SHP77 (cell line): Measurements from ENCODE around the gene CHN2.
A peak's percentile ranks its signal among the peaks of the same experiment; 100 is the strongest.

Experiments
- DNase-seq, 2 experiments: peaks; one replicate each; lab custom pipeline; 2025; lab: John Stamatoyannopoulos, UW

The CHN2 gene

DNA sequence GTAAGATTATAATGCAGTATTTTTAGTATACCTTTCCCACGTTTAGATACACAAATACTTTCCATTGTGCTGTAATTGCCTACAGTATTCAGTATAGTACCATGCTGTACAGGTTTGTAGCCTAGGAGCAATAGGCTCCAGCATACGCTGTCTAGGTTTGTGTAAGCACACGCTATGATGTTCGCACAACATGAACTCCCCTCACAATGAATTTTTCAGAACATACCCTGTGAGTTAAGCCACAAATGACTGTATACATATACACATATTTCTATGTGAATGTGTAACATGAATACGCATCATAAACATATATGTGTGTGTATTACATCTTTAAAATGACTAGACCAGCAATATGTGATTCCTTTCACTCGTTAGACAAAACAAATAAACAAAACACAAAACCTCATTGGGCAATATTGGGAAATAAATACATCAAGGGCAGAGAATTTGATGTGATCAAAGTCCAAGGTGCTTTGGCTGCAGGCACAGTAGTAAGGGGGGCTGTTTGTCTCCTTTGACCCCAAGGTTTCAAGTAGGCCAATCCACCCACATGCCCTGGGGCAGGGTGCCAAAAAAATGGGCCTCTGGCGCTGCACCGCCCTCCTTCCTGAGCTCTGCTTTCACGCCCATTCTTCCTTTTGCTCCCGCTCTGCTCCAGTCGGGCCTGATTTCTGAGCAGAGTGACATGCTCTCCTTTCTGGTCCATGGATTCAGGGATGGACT lies 33.9 kb downstream of the CHN2 start:
- DNase-seq: peak; percentile 37 to 49

DNA sequence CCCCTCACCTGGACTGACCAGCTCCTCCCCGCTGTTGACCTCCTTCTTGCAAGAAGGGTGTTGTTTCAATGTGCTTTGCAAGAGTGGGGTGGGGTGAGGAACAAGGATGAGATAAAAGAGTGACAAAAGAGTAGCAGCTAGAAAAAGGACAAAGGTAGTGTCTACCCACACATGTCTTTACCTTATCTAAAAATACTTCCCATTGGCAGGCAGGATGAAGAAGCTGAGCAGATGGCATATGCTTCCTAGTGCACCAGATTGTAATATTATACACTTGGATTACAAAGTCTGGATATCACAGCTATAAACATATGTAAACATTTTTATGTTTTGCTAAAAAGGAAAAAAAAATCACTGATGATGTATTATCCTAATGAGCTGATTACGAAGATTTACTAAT lies 34.5 kb downstream of the CHN2 start:
- no peak for DNase-seq

DNA sequence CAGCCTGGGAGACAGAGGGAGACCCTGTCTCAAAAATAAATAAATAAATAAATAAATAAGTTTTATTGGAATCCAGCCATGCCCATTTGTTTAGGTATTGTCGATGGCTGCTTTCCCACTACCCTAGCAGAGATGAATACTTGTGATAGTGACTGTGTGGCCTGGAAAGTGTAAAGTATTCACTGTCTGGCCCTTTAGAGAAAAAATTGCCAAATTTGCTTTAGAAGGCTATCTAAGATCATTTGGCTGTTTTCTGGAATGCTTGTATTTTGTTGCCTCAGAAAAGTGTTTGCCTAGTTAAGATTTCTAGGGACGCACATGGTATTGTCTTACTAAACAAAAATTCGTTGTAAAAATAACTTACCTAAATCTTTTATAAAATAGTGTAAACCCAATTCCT lies 35.4 kb downstream of the CHN2 start:
- no peak for DNase-seq

DNA sequence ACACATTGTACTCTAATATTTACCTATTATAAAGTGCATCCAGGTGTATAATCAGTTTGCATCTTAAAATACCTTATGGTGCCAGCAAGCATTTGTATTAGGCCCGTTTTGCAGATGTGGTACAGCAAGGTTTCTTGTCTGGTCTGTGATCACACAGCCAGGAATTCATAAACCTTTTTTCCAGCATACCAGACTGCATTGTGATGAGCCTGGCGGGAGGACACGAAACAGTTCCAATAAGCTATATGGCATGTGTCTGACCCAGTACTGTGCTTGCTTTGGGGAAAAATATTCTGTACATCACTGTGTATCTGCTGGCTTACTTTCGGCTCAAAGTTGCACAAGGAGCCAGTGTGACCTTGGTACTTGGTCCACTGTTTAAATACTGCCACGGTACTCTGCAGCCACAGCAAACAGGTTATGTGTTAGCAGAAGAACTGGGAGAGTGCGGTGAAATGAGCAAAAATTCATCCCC lies 36.3 kb downstream of the CHN2 start:
- DNase-seq: no peak

DNA sequence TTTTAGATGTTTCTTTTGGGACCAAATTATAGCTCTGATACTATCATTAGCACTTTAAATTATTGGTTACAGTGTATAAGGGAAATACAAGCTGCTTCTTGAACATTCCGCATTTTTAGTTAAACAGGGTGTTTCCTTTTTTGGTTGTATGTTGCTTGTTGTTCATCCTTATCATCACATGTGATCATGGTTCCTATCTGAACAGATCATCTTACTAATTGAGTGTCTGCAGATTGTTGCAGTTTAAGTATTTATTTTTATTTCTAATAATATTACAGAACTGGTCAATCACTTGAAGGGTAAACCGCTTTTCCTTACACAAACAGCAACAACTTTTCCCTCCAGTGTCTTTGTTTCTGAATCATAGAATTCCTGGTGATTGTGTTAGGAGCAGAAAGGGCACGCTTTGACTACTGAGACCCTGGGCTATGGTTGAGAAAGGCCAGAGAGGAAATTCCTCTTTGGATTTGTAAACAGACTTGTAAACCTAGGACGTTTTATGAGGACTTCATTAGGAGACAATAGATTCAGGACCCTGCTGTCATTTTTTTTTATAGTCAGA lies 37.2 kb downstream of the CHN2 start:
- no peak for DNase-seq

DNA sequence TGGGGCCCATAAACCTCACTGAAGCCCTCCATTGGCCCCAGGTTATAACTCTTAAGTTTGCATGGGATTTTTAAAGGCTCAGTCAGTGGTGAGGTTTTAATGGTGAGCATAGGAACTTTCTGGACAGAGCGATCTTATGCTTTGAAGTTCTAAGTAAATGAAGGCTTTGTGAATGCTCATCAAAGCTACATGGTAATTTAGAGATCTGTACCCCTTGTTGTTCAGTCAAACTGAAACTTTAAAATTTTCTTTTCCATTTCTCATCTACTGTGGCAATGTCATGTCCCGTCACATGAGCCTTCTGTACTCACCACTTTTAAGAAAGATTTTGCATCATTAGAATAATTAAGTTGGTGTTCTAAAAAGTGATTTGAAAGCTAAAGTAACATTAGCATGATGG lies 39.9 kb downstream of the CHN2 start:
- no peak for DNase-seq

DNA sequence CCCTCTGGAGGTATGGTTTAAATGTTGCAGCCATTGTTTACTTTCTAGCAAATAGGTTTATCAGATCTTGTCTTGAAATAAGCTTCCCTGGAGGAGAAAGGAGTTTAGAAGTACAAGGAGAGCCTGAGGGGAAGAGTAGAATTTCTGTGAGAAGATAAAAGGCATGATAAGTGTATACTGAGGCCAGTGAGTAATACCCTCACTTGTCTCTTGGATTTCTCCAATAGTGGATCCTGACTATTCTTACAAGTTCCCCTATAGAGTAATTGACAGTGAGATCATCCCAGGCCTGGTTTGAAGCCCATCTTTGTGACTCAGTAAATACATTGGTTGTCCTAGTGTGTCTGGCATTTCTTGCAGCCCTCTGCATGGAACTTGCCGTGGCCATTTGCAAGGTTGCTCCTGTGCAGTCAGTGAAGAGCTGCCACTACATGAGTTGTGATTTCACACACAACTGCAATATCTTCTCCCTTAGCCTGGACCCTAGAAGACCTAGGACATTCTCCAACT lies 41.6 kb downstream of the CHN2 start:
- no peak for DNase-seq

DNA sequence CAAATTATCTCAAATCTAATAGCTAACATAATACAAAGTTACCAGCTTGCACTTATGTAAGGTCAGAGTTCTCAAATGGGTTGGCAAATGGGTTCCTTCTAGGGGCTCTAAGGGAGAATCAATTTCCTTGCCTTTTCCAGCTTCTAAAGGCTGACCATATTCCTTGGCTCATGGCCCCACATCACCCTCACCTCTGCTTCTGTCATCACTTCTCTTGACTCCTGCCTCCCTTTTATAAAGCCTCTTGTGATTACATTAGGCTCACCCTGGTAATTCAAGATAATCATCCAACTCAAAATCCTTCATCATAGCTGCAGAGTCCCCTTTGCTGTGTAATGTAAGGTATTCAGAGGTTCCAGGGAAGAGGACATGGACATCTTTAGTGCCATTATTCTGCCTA lies 42.1 kb downstream of the CHN2 start:
- no peak for DNase-seq

DNA sequence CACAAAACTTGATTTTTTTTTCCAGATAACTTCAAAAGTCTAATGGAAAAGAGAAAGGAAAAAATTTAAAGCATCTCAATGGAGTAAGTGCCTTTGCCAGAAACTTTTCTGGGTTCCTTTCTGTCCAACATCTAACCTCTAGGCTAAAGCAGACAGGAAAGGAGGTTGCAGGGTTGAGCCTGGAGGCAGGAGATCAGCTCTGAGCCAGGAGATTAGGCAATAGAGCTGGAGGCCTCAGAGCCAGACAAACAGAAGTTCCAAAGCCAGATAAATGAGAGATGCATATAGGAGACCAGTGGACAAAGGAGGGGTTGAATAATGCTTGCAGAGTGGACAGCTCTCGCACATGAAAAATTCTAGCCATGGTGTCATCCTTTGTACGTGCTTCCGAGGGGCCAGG lies 42.9 kb downstream of the CHN2 start:
- no peak for DNase-seq

DNA sequence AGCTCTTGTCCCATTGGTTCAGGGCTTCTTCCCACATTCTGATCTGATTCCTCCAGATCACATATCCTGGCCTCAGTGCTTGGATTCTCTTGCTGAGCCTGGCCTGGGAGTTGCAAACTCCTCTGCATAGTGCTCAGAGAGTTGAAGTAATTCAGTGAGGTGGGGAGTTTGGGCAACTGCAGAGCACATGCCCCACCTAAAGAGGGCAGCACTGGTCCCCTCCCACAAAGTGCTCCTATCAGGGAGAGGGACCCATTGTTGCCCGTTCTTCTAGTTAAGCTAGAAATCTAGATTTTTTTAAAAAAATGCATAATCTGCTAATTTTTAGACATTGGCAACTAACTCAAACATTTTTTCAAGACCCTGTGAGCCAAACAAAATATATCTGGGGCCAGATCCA lies 45.1 kb downstream of the CHN2 start:
- DNase-seq: no peak

DNA sequence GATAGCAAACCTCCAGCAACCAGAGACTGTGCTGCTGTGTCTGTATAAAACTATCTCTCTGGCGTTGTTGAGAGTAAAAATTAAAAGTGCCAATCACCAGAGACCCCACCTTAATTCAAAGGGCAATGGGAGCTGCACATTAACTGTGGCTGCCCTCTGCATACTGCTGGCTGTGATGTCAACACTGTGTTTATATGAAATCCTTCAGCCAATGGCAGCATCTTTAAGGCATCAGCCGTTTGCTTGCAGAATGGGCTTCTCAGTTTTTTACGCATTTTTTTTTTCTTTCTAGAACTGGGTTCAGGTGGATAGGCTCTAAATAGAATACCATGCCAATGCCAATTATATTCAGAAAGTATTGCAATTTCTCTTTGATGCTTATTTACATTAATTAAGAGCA lies 47.7 kb downstream of the CHN2 start:
- DNase-seq: no peak

DNA sequence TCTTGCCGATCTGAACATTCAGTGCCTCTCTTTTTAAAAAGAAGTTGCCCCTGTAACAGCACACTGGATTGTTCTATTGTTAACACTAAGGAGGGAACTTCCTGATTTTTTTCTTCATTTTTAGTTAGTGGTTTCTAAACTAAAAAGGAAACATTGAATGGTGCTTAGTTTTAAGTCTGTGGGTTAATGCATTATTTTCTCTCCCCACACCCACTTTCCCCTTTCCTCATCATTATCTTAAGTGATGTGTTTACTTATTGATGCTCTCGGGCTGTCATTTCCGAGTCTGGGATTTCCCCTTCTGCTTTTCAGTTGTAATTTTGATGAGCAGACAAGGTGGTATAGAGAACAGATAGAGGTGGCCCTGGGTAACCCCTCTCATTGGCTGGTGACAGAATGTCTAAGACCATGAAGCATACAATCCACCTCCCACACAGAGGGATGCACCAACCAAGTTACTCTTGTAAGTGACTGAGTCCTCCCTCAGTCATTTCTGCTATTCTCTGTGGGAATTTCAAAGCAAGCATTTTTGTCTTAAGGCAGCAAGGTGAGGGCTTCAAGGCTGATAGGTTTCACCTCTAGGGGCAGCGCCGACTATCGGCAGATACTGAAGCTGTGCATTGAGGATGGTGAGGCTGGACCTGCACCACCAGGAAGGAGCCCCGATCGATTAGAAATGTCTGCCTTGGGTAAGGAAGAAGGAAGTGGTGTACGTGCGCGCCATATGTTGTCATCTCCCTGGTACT lies 49.5 kb downstream of the CHN2 start:
- DNase-seq: no peak

DNA sequence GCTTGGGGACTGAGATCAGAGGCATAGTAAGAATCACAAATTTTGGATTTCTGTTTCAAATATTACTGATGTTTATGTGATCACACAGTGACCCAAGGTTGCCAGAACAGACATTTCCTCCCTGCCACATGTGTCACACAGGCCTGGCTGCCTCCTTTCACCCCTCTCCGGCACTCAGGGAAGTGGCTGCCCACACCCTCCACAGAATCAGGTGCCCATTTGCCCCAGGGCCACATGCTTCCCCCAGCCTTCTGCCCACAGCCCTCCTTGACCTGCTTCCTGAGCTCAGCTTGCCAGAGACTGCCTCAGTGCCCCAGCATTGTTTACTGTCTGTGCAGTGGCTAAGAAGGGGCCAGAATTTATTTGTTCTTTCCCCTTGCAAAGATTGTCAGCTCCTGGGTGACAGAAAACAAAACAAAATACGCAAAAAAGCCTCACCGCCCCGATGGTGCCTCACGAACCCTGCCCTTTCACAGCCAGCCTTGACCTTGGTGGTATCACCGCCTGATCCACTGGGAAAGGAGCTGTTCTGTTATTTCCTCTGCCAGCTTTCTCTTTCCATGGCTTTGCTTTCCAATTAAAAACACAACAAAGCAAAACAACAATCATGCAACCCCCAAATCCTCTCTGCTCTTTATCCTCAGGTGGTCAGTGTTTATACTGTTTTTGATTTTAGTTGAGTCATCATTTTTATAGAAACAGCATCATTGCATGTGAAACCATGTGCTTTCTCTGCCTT lies 52.8 kb downstream of the CHN2 start:
- DNase-seq: no peak

DNA sequence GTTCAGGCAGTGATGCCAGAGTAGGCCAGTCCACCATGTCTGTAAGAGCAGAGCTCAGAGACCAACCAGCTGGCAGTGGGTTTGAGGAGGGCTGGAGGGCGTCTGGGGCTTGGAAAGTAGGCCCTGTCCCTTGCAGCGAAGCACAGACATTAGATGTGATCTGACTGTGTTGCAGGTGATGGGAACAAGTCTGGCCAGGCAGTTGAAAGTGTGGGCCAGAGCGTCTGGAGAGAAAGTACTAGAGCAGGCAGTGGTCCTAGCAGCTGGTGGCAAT lies 53.3 kb downstream of the CHN2 start:
- no peak for DNase-seq

DNA sequence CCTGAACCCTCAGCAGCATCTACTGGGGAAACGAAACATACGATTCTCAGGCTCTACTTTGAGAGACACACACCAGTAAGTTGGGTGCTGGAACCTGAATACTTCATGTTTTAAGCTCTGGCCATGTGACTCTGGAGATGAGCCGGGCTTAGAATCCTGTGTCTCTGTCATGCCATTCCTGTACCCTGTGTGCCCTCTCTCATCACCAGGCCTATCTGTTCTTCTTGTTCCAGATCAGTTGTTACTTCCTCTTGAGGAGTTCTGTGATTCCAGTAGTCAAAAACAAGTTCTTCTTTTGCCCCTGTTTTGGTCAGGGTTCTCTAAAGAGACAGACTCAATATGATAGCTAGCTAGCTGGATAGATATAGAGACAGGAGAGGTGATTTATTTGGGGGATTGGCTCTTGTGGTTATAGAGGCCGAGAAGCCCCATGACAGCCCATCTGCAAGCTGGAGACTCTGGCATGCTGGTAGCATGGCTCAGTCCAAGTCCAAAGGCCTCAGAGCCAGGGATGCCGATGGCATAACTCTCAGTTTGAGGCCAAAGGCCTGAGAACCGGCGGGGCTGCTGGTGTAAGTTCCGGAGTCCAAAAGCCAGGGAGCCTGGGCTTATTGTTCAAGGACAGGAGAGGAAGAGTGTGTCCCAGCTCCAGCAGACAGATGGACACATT lies 54.3 kb downstream of the CHN2 start:
- no peak for DNase-seq

DNA sequence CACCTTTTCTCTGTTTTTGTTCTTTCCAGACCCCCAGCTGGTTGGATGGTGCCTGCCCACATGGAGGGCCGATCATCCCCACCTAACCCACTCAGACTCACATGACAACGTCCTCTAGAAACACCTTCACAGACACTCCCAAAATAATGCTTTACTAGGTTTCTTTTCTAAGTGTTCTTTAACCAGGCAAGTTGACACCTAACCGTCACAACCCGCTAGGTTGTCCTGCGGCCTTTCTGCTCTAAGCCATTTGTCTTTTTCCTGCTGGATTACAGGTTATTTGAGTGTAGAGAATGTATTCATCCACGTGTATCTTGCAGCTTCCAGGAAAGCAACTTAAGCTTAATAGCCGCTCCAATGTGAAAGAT lies 54.8 kb downstream of the CHN2 start:
- no peak for DNase-seq

DNA sequence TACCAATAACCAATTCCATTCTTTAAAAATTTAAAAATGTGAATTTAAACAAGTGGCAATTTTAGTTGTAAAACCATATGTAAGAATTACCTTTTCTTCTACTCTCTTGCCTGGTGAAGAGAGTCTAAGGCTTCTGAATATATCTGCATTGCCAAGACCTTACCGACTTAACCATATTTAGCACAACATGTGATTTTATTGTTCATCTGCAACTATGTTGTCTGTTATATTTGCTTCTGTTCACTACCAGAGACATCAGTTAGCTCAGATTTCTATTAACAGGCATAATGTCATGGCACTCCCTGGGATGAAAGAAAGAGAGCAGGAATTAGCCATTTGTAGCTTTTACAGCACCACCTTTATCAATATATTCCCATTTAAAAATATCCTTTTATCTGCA lies 55.3 kb downstream of the CHN2 start:
- DNase-seq: no peak

DNA sequence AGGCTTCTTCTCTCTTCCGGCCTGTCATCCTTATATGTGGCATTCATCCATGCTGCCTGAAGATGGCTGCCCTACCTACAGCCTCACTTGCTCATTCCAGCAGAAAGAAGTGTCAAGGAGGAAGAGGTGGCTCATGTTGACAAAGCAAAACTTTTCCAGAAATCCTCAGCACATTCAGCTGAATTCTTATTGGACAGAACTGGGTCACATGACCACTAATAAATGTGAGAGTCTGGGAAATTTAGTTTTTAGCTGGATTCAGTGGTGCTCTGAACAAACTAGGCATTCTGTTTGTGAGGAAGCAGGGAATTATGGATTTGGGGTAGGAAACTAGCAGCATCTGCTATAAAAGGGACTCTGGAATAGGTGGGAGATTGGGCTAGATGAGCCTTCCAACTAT lies 58.6 kb downstream of the CHN2 start:
- no peak for DNase-seq

DNA sequence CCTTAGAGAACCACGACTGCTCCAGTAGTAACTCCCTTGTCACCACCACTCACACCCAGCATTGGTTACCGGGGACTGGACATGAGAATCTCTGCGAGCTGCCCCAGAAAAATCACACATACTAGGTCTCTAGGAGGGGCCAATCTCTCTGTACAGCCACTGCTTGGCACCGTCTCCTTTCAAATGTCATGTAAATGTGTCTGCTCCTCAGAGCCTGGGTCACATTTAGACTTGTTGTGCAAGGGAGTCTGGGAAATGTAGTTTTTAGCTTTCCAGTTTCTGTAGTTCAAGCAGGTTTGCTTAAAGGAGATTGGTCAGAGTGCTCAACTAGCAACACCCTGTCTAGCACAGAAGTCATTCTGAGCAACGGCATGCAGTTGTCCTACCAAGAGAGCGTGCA lies 60.0 kb downstream of the CHN2 start:
- DNase-seq: no peak

DNA sequence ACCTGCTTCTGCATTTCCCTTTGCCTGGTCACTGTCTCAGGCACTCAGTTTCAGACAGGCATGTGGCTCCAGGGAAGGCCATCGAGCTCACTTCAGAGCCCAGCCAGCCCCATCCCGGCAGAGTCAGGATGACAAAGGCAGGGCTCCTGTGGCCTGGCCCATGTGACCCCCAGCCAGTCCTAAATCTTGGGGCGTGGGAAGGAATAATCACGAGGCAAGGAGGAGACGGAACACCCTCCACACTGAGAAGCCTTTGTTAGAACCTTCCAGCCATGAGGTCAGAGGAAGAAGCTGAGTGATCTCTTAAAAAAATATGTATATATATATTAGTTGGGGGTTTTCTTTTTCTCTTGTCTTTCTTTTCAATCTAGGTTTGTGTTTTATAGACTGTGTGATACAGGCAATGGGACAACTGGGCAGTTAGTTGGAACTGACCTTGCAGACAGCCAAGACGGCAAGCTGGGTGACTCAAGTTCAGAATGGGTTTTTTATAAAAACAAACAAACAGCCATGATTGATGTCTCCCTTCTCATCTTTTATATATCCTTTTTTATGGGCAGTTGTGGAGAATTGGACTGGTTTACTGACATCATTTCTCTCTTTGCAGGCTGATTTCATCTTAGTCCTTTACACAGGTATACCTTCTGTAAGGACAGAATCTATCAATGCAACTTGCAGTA lies 60.8 kb downstream of the CHN2 start:
- DNase-seq: no peak

DNA sequence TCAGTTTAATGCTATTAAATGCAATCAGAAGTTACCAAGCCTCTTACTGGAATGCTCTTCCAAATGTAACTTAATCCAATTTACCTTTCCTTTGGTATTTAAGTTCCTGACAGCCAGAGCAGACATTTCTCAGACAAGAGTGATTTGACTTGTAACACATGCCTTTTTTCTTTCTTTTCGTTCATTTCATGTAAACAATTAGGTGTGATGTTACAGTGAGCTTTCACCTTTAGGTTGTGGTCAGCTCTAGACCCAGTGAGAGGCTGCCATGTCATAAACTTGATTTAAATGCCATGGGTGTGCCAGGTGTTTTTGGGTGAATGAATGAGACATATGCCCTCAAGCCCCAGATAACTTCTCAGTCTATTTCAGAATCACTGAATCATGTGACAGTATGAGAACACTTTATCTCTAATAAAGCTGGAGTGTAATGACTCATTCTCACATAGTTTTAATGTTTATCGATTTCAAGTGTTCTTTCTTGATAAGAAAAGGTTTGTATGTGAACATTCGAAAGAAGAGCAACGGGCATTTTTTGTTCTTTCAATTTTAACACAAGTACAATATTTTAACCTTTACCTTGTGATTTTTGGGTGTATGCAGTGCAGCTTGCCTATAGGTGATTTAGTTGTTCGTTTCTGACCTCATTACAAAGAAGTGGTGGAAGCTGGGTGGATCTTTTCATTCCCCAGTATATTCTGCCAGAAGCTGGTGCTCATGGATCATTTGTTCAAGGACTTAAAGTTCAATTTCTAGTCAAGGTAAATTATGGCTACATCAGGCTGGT lies 61.5 kb downstream of the CHN2 start:
- DNase-seq: no peak
